GM12872 (cell line): ENCODE results near the gene USP48.

Source experiments
- TF ChIP-seq, protein P1 (sequence below): IDR thresholded peaks from 3 replicates; pipeline ENCODE4 v1.5.1; 2011; ENCODE audit warnings: low read depth, mild to moderate bottlenecking, low read length, moderate library complexity; ENCODE audit not compliant: insufficient read depth

USP48 gene

DNA sequence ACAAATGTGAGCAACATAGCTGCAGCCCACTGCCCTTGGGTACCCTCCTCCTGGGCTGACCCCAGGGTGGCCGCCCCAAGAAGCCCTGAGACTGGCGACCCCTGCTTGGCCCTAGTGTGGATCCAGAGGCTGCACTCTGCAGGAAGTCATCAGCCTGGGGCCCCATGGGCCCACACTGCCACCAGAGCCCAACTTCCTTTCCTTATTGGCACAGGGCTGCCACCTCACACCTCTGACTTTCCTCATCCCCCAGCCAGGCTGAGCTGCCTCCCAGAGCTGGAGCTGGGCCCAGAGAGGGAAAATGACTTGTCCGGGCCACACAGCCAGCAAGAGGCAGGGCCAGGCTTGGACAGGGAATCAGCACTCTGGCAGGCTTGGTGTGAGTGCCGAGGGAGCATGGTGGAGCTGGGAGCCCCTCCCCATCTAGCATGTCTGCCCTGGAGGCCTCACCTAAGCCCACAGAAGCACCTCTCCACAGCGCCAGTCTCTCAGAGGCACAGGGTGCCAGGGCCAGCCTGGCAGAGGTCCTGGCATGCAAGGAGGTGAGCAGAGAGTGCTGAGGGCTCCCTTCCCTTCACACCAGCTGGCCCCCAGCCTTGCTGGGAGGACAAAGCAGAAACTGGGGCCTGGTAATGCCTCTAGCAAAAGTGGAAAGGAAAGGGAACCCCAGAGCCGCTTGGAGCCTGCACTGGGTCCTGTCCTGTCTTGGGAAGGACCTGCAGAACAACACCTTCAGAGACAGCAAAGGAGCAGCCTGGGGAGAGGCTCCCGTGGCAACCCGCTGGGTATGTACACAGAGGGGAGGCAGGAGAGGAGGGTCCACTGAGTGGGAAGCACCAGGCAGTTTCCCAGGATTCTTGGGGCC lies 117.0 kb downstream of the USP48 start:
- TF ChIP-seq, protein P1, sequence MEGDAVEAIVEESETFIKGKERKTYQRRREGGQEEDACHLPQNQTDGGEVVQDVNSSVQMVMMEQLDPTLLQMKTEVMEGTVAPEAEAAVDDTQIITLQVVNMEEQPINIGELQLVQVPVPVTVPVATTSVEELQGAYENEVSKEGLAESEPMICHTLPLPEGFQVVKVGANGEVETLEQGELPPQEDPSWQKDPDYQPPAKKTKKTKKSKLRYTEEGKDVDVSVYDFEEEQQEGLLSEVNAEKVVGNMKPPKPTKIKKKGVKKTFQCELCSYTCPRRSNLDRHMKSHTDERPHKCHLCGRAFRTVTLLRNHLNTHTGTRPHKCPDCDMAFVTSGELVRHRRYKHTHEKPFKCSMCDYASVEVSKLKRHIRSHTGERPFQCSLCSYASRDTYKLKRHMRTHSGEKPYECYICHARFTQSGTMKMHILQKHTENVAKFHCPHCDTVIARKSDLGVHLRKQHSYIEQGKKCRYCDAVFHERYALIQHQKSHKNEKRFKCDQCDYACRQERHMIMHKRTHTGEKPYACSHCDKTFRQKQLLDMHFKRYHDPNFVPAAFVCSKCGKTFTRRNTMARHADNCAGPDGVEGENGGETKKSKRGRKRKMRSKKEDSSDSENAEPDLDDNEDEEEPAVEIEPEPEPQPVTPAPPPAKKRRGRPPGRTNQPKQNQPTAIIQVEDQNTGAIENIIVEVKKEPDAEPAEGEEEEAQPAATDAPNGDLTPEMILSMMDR: no peak

DNA sequence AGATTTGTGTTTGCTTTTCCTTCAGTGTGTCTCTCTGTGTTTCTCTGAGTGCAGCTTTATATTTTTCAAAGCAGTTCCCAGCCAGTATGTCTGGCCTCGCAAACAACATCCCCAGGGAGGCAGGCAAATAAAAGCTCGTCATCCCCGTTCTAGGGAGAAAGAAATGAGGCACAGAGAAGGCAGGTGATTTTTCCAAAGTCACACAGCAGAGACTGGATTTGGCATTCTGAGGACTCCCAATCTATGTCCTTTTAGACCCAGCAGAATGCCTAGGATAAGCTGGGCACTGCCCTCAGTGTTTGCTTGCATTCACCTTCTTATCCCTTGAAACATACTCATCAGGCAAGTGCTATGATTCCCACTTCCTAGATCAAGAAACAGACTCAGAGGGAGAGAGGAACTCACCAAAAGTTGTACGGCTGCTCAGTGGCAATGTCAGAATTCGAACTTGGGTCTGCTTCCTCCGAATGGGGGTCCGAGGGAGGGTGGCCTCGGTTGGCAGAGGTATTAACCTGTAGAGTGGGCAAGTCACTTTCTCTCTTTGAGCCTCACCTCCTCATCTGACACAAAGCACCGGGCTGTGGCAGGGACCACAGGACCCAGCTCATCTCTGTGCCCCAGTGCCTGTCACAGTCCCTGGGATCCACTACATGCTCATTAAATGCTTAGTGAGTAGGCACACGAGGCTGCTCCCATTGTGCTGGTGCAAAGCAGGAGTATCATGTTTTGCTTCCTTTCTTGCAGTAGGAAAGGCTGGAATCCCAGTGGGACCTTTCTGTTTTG lies 118.0 kb downstream of the USP48 start:
- TF ChIP-seq, protein P1: no peak

DNA sequence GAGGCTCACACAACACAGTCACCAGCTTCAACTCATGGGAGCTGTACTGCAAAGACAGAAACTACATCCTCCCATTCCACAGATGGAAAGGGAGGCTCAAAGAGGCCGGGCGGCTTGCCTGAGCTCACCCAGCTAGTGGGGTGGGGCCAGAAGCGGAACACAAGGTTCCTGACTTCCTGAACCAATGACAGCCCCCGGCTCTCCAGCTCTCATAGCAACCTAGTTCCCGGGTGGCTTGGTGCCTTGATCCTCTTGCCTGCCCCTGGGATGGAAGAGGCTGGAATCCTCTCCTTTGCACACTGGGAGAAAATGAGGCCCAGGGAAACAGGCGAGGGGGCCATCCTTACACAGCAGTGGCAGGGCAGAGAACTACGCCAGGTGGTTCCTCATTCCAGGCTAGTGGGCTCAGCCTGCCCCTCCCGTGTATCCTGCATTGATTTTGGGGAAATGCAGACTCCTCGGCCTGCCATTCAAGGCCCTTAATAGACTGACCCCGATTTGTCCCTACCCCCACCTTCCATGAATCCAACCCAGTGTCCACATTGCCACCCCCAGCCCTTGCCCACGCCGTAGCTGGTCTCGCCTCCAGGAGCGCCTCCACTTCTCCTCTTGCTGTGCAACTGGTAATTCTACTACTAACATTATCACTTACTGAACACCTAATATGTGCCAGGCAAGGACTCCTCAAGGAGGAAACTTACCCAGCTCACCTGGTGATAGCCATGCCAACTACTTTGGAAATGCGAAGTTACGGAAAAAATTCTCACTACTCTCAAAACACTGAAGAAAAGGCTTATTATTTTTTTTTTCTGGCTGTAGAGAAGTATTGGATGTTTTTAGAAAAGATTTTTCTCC lies 118.8 kb downstream of the USP48 start:
- TF ChIP-seq, protein P1: no peak

DNA sequence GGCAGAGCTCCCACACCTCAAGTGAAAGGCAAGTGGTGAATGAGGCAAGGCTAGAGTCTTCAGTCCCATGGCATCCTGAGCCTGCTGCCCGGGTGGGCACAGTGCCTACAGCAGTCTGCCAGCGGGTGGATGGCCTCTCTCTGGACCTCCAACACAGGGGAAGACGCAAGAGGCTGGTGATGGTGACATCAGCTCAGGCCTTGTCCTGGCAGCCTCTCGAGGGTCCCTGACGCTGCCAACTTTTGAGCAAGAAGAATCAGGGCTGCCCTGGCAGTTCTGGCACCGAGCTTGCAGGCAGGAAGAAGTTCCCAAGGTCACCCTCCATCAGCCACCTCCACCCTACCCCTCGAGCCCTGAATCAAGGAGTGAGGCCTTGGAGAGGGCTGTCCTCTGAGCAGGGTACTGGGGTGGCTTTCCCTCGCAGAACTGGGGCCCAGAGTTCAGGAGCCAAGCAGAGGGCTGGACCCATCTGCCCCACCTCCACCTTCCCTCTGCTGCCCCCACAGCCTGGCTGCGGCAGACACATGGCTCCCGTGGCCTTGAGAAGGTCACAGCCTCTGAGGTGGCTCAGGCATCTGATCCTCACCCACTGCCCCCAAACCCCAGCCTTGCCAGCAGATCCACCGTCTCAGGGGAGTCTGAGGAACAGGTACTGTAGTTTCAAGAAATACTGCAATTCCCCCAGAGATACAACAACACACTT lies 119.5 kb downstream of the USP48 start:
- TF ChIP-seq, protein P1: 0 out of 3 replicates have a peak, but pooled peaks have one; percentile 4

GRCh38 chr1:21662426-21663247 lies 120.3 kb downstream of the USP48 start:
- TF ChIP-seq, protein P1: no peak

DNA sequence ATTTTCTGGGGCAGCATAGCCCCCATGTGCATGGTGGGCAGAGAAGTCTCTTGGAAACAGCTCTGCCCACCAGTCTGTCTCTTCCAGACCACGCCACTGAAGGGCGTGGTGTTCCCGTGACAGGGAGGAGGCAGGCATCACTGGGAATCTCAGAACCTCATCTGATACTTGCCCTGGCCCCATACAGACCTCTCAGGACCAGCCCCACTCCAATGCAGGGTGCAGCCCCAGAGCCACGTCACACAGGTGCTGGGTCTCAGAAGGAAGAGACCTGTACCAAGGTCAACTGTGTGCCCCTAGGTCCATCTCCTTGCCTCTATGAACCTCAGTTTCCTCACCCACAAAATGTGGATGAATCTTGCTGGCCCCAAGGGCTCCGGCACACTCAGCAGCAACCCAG lies 121.1 kb downstream of the USP48 start:
- TF ChIP-seq, protein P1: no peak
